A673 (cell line): ENCODE data around the gene MYL12B. TPM values are rescaled to one million over a fixed set of nuclear protein-coding genes. Genes with fewer than 3 reads are reported as not detected.

ENCODE experiments used
- Bru-seq: library from RNA; stranded (reverse); fragments of 400-500 nt; gene quantifications from one replicate; lab custom pipeline; 2021; lab: Mats Ljungman, UMichigan
- BruChase-seq, 2 experiments: library from RNA; stranded (reverse); fragments of 400-500 nt; gene quantifications; one replicate each; lab custom pipeline; 2021; lab: Mats Ljungman, UMichigan
- BruUV-seq: library from RNA; stranded (reverse); fragments of 400-500 nt; replicated peaks from 2 replicates; lab custom pipeline; 2021; lab: Mats Ljungman, UMichigan
- CTCF ChIA-PET: fragments of 300-600 bp; sonication (Branson Sonifier 250); formaldehyde crosslinking; loops from one replicate; lab custom pipeline; 2022; ENCODE audit warnings: antibody characterized with exemption; lab: Charles Lee
- POLR2A ChIA-PET: fragments of 300-600 bp; sonication (Branson Sonifier 250); formaldehyde crosslinking; loops from one replicate; lab custom pipeline; 2022; ENCODE audit warnings: antibody characterized with exemption; ENCODE audit not compliant: low non-redundant PET; lab: Charles Lee
- DNase-seq: peaks from one replicate; pipeline ENCODE4 v3.0.0-alpha.2; 2015; ENCODE audit warnings: low spot score
- H3K27ac ChIP-seq: fragments of 200-600 bp; sonication (generic); 2 replicates; pipeline ENCODE4 v1.5.1; 2016; ENCODE audit warnings: mixed run types, low read depth, mild to moderate bottlenecking, mixed read lengths, antibody characterized with exemption, low read length; ENCODE audit not compliant: poor library complexity, severe bottlenecking
- H3K27me3 ChIP-seq: fragments of 200-600 bp; sonication (generic); replicated peaks from 2 replicates; pipeline ENCODE4 v1.6.1; 2017; ENCODE audit warnings: mixed run types, low read depth, mild to moderate bottlenecking, mixed read lengths, antibody characterized with exemption, low read length; ENCODE audit not compliant: insufficient read depth, poor library complexity
- H3K36me3 ChIP-seq: fragments of 200-600 bp; sonication (generic); 2 replicates; pipeline ENCODE4 v1.6.1; 2016; ENCODE audit warnings: mixed run types, mild to moderate bottlenecking, mixed read lengths, antibody characterized with exemption, low read length; ENCODE audit not compliant: insufficient read depth, poor library complexity, severe bottlenecking
- H3K4me1 ChIP-seq: fragments of 200-600 bp; sonication (generic); 2 replicates; pipeline ENCODE4 v1.6.1; 2017; ENCODE audit warnings: mixed run types, mild to moderate bottlenecking, mixed read lengths, antibody characterized with exemption, low read length; ENCODE audit not compliant: insufficient read depth, poor library complexity, severe bottlenecking
- H3K4me3 ChIP-seq: fragments of 200-600 bp; sonication (generic); 2 replicates; pipeline ENCODE4 v1.5.1; 2016; ENCODE audit warnings: low read depth, mixed run types, mild to moderate bottlenecking, mixed read lengths, low read length; ENCODE audit not compliant: poor library complexity, severe bottlenecking
- H3K9me3 ChIP-seq: fragments of 200-600 bp; sonication (generic); 2 replicates; pipeline ENCODE4 v1.6.1; 2016; ENCODE audit warnings: mixed run types, low read depth, mild to moderate bottlenecking, mixed read lengths, antibody characterized with exemption, low read length; ENCODE audit not compliant: poor library complexity, severe bottlenecking
- CTCF ChIP-seq: fragments of 300-800, 200-600 bp; sonication (generic); conservative IDR thresholded peaks from 2 replicates; pipeline ENCODE4 v1.5.1; 2017; ENCODE audit warnings: low read depth, mild to moderate bottlenecking, antibody characterized with exemption, low read length, moderate library complexity, mixed read lengths
- EZH2 ChIP-seq: fragments of 200-600 bp; sonication (generic); IDR thresholded peaks from 2 replicates; pipeline ENCODE4 v1.6.1; 2017; ENCODE audit warnings: borderline replicate concordance, low read depth, mild to moderate bottlenecking, mixed read lengths, antibody characterized with exemption, low read length; ENCODE audit not compliant: poor library complexity, severe bottlenecking
- intact Hi-C: fragments of 100-400 bp; cut with micrococcal nuclease; formaldehyde crosslinking; loops from one replicate; pipeline ENCODE4 v1.10.0; 2022; ENCODE audit not compliant: unreplicated experiment
- long read RNA-seq: library from polyadenylated mRNA; stranded (forward); transcript quantifications from one replicate; pipeline ENCODE4 v2.0.0, GENCODE V29; 2022
- total RNA-seq: library from RNA; stranded (reverse); gene quantifications from 2 replicates; pipeline ENCODE4 v1.2.3, GENCODE V29; 2021

The MYL12B gene
- total RNA-seq (303 and 389 TPM in 2 replicates), Bru-seq, nascent RNA (percentile 95 among the genes with signal in this experiment), BruChase-seq, experiment 1, labeled RNA remaining after a 2-hour chase (percentile 88 among the genes with signal in this experiment), BruChase-seq, experiment 2, labeled RNA remaining after a 6-hour chase (percentile 90 among the genes with signal in this experiment)
- long read RNA-seq, transcript MYL12B-201 (4 exons, 1,210 nt): major isoform, 599 of 679 reads
- long read RNA-seq, partial matches to known transcripts: 73 of 679 reads
- long read RNA-seq, other reads (novel, unspliced or antisense): 3 of 679 reads

- Histone ChIP-seq H3K9me3 (no peaks in the 10 kb centered on the region), H3K4me3 (peak within 1 kb of the TSS; percentile 94), H3K27me3 (no peaks in the 10 kb centered on the region), H3K4me1 (peaks cover 27% of the 10 kb centered on the region), H3K27ac (peak within 1 kb of the TSS; percentile 99), H3K36me3 (peaks cover 19% of the 10 kb centered on the region)
- ChIA-PET CTCF (no interaction called here), POLR2A (no interaction called here)
- no peak for TF ChIP-seq CTCF
- no peak for TF ChIP-seq EZH2
- peak; percentile 89 for DNase-seq
- BruUV-seq: TSS peak; percentile 79
- intact Hi-C loops: no loop called here
Measured at GRCh38 chr18:3261373-3262233, at the start of gene MYL12B. Gene MYL12B, plus strand, starts transcription at chr18:3262133. Its CDS starts 10,766 bp downstream, at chr18:3272899.

DNA sequence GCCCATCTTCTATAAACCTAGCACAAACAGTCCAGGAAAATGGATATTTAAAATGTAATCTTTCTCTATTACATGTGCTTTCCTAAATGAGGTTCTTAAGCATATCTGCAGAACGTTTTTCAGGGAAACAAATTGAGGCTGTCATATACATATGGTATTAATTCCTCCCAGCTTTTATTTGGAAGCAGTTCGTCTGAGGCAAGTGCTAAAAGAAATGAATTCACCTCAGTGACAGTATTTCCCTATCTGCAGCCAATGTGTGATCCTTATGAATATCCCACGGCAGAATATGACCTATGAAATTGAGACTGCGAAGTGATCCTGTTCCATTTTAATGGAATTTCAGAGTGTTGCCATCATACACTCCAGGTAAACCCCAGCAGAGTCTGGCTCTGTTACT lies 49.3 kb upstream of the MYL12B start:
- no peak for TF ChIP-seq EZH2
- no peak for TF ChIP-seq CTCF
- Histone ChIP-seq H3K36me3 (no peaks in the 10 kb centered on the region), H3K27me3 (no peaks in the 10 kb centered on the region), H3K4me3 (no peak overlapping the region), H3K4me1 (peaks cover 4% of the 10 kb centered on the region), H3K27ac (no peak overlapping the region), H3K9me3 (no peaks in the 10 kb centered on the region)
- intact Hi-C loops: no loop called here
- ChIA-PET CTCF (no interaction called here), POLR2A (no interaction called here)
- DNase-seq: no peak
- no TSS peak for BruUV-seq

DNA sequence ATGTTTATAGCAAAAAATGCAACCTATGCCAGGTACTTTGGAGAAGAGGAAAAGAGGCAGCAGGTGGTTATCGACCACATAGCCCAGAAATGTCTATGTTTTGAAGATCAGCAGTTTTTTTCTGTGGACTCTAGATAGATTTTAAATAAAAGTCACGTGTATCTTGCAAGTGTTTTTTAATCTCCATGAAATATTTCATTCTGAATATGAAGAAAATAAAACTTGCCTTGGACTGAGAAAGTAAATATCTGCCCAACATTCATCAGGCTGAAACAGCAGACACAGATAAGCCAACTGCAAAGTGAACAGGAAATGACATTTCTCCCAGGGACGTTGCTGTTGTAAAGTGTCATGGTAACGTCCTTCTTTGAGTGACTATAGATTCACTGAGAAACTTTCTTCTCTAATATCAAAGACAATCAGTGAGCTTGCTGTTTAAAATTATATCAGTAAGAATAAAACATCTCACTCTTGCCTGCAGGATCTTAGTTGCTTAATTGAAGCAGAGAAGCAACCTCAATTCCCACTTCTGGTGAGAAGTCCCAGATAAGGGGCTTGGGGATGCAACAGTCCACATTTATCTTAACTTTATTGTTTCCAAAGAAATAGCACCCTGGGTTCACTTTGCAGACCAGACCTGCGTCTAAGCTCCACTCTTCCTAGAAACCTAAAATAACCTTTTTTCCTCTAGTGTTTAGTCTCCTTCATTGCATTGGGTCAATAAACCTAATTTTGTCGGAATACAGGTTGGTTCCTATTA lies 48.5 kb upstream of the MYL12B start:
- Histone ChIP-seq H3K4me1 (peaks cover 4% of the 10 kb centered on the region), H3K27me3 (no peaks in the 10 kb centered on the region), H3K4me3 (no peak overlapping the region), H3K27ac (no peak overlapping the region), H3K9me3 (no peaks in the 10 kb centered on the region), H3K36me3 (no peaks in the 10 kb centered on the region)
- intact Hi-C loops: no loop called here
- ChIA-PET CTCF (no interaction called here), POLR2A (no interaction called here)
- no TSS peak for BruUV-seq
- DNase-seq: no peak
- TF ChIP-seq CTCF (no peak), EZH2 (no peak)
